SJCRH30 (cell line): Measurements from ENCODE around the gene YWHAB. TPM values are rescaled to one million over a fixed set of nuclear protein-coding genes. Genes with fewer than 3 reads are reported as not detected.

Experiments
- DNase-seq, 2 experiments: peaks; one replicate each; pipeline ENCODE4 v3.0.0-alpha.2; 2015 to 2020
- H3K27ac ChIP-seq: fragments of 250-450 bp; sonication (Bioruptor Pico); 2 replicates; pipeline ENCODE4 v1.5.1; 2020; ENCODE audit warnings: mild to moderate bottlenecking, moderate library complexity
- H3K27me3 ChIP-seq: fragments of 250-450 bp; sonication (Bioruptor Pico); 2 replicates; pipeline ENCODE4 v1.5.1; 2020; ENCODE audit warnings: mild to moderate bottlenecking, moderate library complexity
- H3K36me3 ChIP-seq: fragments of 250-450 bp; sonication (Bioruptor Pico); 2 replicates; pipeline ENCODE4 v1.5.1; 2020; ENCODE audit warnings: mild to moderate bottlenecking, moderate library complexity
- H3K4me1 ChIP-seq: fragments of 250-450 bp; sonication (Bioruptor Pico); 2 replicates; pipeline ENCODE4 v1.5.1; 2020; ENCODE audit warnings: mild to moderate bottlenecking, moderate library complexity
- H3K4me3 ChIP-seq: fragments of 250-450 bp; sonication (Bioruptor Pico); 2 replicates; pipeline ENCODE4 v1.5.1; 2020; ENCODE audit warnings: mild to moderate bottlenecking, moderate library complexity
- H3K9me3 ChIP-seq: fragments of 250-450 bp; sonication (Bioruptor Pico); replicated peaks from 2 replicates; pipeline ENCODE4 v1.5.1; 2020; ENCODE audit warnings: mild to moderate bottlenecking, moderate library complexity
- total RNA-seq: library from RNA; depleted of rRNA; stranded (reverse); fragments of >200 nt; shearing (Covaris generic); gene quantifications from 2 replicates; pipeline ENCODE4 v1.2.3, GENCODE V29; 2014; rRNA removed

Gene YWHAB
- total RNA-seq = 144 and 151 TPM in 2 replicates

DNA sequence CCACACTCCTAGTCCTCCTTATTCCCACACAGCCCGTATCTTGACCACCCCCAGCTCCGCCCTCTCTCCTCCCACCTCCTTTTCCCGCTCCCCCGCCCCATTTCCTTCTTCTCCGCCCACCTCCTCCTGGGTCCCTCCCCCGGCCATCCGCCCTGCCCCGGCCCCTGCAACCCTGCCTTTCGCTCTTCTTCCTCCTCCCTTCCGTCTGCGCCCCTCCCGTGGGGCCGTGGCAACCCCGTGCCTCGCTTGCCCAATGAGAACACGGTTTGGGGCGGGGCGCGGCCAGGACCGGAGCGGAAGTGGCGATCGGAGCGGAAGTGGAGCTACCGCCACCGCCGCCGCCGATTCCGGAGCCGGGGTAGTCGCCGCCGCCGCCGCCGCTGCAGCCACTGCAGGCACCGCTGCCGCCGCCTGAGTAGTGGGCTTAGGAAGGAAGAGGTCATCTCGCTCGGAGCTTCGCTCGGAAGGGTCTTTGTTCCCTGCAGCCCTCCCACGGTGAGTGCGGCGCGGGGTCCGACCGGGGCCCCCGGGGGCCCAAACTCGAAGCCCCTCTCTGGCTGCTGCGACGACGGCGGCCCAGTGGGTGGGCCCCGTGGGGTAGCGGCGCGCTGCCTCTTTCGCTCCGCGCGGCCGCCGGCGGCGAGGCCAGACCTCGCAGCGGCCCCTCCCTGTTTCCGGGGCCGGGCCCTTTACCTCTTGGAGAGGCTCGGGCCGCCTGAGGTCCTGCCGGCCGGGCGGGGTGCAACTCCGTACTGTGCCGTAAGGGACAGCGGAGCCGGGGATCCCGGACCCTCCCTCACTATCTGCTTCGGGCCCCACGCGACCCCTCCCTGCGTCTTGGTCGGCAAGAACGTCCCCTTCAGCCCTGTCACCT is at the start of gene YWHAB:
TSS of gene YWHAB (plus strand) at position 314 of the 874 bp plus-strand sequence. CDS start 15,829 bp downstream, outside the sequence.
- peak within 1 kb of the TSS; percentile 85 for H3K27ac ChIP-seq
- H3K4me1 ChIP-seq = peaks cover 9% of the 10 kb centered on the region
- no peaks in the 10 kb centered on the region for H3K9me3 ChIP-seq
- H3K4me3 ChIP-seq = peak within 1 kb of the TSS; percentile 99
- no peaks in the 10 kb centered on the region for H3K27me3 ChIP-seq
- H3K36me3 ChIP-seq = peaks cover 20% of the 10 kb centered on the region
- peak; percentile 100 for DNase-seq

GRCh38 chr20:44836601-44837120 is 48.8 kb upstream of the YWHAB start:
- H3K27me3 ChIP-seq = peaks cover 22% of the 10 kb centered on the region
- no peaks in the 10 kb centered on the region for H3K36me3 ChIP-seq
- H3K27ac ChIP-seq = no peak overlapping the region
- peaks cover 8% of the 10 kb centered on the region for H3K9me3 ChIP-seq
- H3K4me1 ChIP-seq = 0 out of 2 replicates have a peak, but pooled peaks cover 6% of the 10 kb centered on the region
- DNase-seq = no peak
- H3K4me3 ChIP-seq = no peak overlapping the region; the same call in 1 of the 2 replicates

GRCh38 chr20:44837946-44838345 is 47.6 kb upstream of the YWHAB start:
- DNase-seq = no peak
- no peak overlapping the region for H3K4me3 ChIP-seq
- H3K36me3 ChIP-seq = no peaks in the 10 kb centered on the region
- peaks cover 27% of the 10 kb centered on the region for H3K27me3 ChIP-seq
- H3K27ac ChIP-seq = no peak overlapping the region
- 0 out of 2 replicates have a peak, but pooled peaks cover 6% of the 10 kb centered on the region for H3K4me1 ChIP-seq
- peaks cover 8% of the 10 kb centered on the region for H3K9me3 ChIP-seq

DNA sequence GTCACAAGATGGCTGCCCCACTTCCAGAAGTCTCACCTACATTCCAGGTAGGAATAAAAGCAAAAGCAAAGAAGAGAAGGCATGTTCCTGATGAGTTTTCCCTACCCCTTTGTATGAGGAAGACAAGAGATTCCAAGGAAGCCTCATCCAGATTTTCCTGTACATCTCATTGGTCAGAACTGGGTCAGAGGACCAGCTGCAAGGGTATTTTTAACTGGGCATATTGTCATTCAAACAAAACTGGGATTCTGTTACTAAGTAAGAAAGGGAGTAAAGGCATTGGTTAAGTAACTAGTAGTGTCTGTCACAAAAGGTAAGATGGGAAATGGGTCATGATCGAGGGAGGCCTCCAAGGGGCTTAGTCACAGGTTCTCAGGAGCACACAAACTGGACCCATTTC is 47.0 kb upstream of the YWHAB start:
- Histone ChIP-seq H3K27ac (no peak overlapping the region), H3K9me3 (peaks cover 5% of the 10 kb centered on the region), H3K4me3 (no peak overlapping the region), H3K4me1 (0 out of 2 replicates have a peak, but pooled peaks cover 6% of the 10 kb centered on the region), H3K27me3 (peaks cover 33% of the 10 kb centered on the region), H3K36me3 (no peaks in the 10 kb centered on the region)
- DNase-seq = no peak

DNA sequence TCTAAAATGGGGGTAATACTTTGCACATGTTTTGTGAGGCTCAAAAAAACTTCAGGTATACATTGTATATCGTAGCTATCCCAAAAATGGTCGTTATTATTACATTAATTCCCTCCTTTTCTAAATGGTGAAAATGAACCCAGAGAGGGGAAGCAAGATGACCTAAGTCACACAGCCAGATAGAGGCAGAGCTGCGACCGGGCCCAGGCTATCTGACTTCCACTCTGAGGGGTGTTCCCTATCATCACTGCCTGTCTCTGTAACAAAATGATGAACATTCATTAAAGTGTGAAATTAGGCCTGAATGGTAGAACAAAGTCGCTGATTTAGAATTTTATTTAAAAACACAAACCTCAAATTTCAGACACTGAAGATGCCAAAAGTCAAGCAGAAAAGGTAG is 46.0 kb upstream of the YWHAB start:
- peaks cover 38% of the 10 kb centered on the region for H3K27me3 ChIP-seq
- 0 out of 2 replicates have a peak, but pooled peaks cover 4% of the 10 kb centered on the region for H3K9me3 ChIP-seq
- H3K4me1 ChIP-seq = 0 out of 2 replicates have a peak, but pooled peaks cover 6% of the 10 kb centered on the region
- H3K4me3 ChIP-seq = no peak overlapping the region
- no peak for DNase-seq
- H3K27ac ChIP-seq = no peak overlapping the region
- H3K36me3 ChIP-seq = no peaks in the 10 kb centered on the region

- Histone ChIP-seq H3K27ac (no peak overlapping the region), H3K36me3 (no peaks in the 10 kb centered on the region), H3K9me3 (0 out of 2 replicates have a peak, but pooled peaks cover 4% of the 10 kb centered on the region), H3K4me1 (0 out of 2 replicates have a peak, but pooled peaks cover 6% of the 10 kb centered on the region), H3K27me3 (peaks cover 37% of the 10 kb centered on the region), H3K4me3 (no peak overlapping the region)
- DNase-seq = no peak
Measured at GRCh38 chr20:44840826-44841225, 44.7 kb upstream of the YWHAB start.

GRCh38 chr20:44841955-44842354 is 43.5 kb upstream of the YWHAB start:
- H3K27ac ChIP-seq = no peak overlapping the region
- no peaks in the 10 kb centered on the region for H3K36me3 ChIP-seq
- 0 out of 2 replicates have a peak, but pooled peaks cover 7% of the 10 kb centered on the region for H3K9me3 ChIP-seq
- H3K4me3 ChIP-seq = no peak overlapping the region
- DNase-seq = no peak
- peaks cover 37% of the 10 kb centered on the region for H3K27me3 ChIP-seq
- H3K4me1 ChIP-seq = no peaks in the 10 kb centered on the region

GRCh38 chr20:44843876-44844275 is 41.6 kb upstream of the YWHAB start:
- H3K4me1 ChIP-seq = no peaks in the 10 kb centered on the region
- DNase-seq = no peak
- H3K27me3 ChIP-seq = peaks cover 30% of the 10 kb centered on the region
- 0 out of 2 replicates have a peak, but pooled peaks cover 3% of the 10 kb centered on the region for H3K9me3 ChIP-seq
- H3K4me3 ChIP-seq = no peak overlapping the region
- H3K27ac ChIP-seq = no peak overlapping the region
- H3K36me3 ChIP-seq = no peaks in the 10 kb centered on the region

- Histone ChIP-seq H3K4me3 (no peak overlapping the region), H3K4me1 (no peaks in the 10 kb centered on the region), H3K27ac (no peak overlapping the region), H3K36me3 (no peaks in the 10 kb centered on the region), H3K27me3 (peaks cover 13% of the 10 kb centered on the region), H3K9me3 (0 out of 2 replicates have a peak, but pooled peaks cover 3% of the 10 kb centered on the region)
- DNase-seq = no peak
Measured at GRCh38 chr20:44848254-44849015, 37.1 kb upstream of the YWHAB start.

DNA sequence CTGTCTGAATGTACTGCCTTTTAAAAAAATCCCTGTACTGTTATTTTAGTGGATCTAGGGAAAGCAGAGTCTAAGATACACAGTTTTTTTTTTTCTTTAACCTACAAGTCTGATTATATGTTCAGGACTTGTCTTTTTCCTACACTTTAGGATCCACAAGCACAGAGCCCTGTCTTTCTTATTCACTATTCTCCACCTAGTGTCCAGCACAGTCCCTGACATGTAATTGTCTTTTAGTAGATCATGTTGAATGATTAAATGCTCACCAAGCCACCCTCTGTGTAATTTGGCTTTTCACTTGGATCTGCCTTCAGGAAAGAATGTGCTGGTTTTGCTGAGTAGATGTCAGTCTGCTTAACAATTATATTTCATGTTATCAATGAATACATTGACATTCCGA is 35.8 kb upstream of the YWHAB start:
- DNase-seq = no peak
- H3K27ac ChIP-seq = no peak overlapping the region
- no peak overlapping the region for H3K4me3 ChIP-seq

GRCh38 chr20:44850272-44850671 is 35.2 kb upstream of the YWHAB start:
- H3K27ac ChIP-seq = no peak overlapping the region
- no peaks in the 10 kb centered on the region for H3K36me3 ChIP-seq
- peaks cover 4% of the 10 kb centered on the region for H3K27me3 ChIP-seq
- 0 out of 2 replicates have a peak, but pooled peaks cover 3% of the 10 kb centered on the region for H3K9me3 ChIP-seq
- no peaks in the 10 kb centered on the region for H3K4me1 ChIP-seq
- H3K4me3 ChIP-seq = no peak overlapping the region
- no peak for DNase-seq

More for the DNA sequence above, 35.8 kb upstream of the YWHAB start:
- peaks cover 8% of the 10 kb centered on the region for H3K27me3 ChIP-seq
- H3K36me3 ChIP-seq = no peaks in the 10 kb centered on the region
- H3K4me1 ChIP-seq = no peaks in the 10 kb centered on the region
- 0 out of 2 replicates have a peak, but pooled peaks cover 3% of the 10 kb centered on the region for H3K9me3 ChIP-seq

- H3K27me3 ChIP-seq = peaks cover 4% of the 10 kb centered on the region
- no peaks in the 10 kb centered on the region for H3K4me1 ChIP-seq
Measured at GRCh38 chr20:44850837-44851236, 34.7 kb upstream of the YWHAB start.

GRCh38 chr20:44851545-44851944 is 34.0 kb upstream of the YWHAB start:
- Histone ChIP-seq H3K27ac (no peak overlapping the region), H3K9me3 (0 out of 2 replicates have a peak, but pooled peaks cover 2% of the 10 kb centered on the region), H3K36me3 (no peaks in the 10 kb centered on the region), H3K4me1 (peaks cover 4% of the 10 kb centered on the region), H3K27me3 (peaks cover 4% of the 10 kb centered on the region), H3K4me3 (no peak overlapping the region)
- DNase-seq = no peak

More at GRCh38 chr20:44850837-44851236, 34.7 kb upstream of the YWHAB start:
- Histone ChIP-seq H3K4me3 (no peak overlapping the region), H3K9me3 (0 out of 2 replicates have a peak, but pooled peaks cover 3% of the 10 kb centered on the region), H3K27ac (no peak overlapping the region), H3K36me3 (no peaks in the 10 kb centered on the region)
- DNase-seq = no peak

- no peaks in the 10 kb centered on the region for H3K36me3 ChIP-seq
- no peaks in the 10 kb centered on the region for H3K9me3 ChIP-seq
- H3K4me3 ChIP-seq = no peak overlapping the region
- no peak overlapping the region for H3K27ac ChIP-seq
- no peaks in the 10 kb centered on the region; the same call in 1 of the 2 replicates for H3K27me3 ChIP-seq
- no peak for DNase-seq
- H3K4me1 ChIP-seq = peaks cover 8% of the 10 kb centered on the region
Measured at GRCh38 chr20:44856442-44856841, 29.1 kb upstream of the YWHAB start.
